Neural cell (in vitro differentiated cells): ENCODE data around the gene CLCN4. TPM values are rescaled to one million over a fixed set of nuclear protein-coding genes. Genes with fewer than 3 reads are reported as not detected.

Experiments used
- H2AFZ ChIP-seq: fragments of 200-600, 300-800 bp; sonication (generic), shearing (Covaris generic); 2 replicates; pipeline ENCODE4 v1.6.0; 2014; ENCODE audit warnings: low read depth, mild to moderate bottlenecking, antibody characterized with exemption, low read length, moderate library complexity
- H3F3A ChIP-seq: fragments of 200-600 bp; shearing (Covaris generic); 2 replicates; pipeline ENCODE4 v1.6.1; 2016; ENCODE audit warnings: mild to moderate bottlenecking, moderate library complexity, mixed read lengths, antibody characterized with exemption, low read length; ENCODE audit not compliant: insufficient read depth, poor library complexity, severe bottlenecking
- H3K27ac ChIP-seq: fragments of 200-600, 300-800 bp; sonication (generic), shearing (Covaris generic); 2 replicates; pipeline ENCODE4 v1.5.1; 2014; ENCODE audit warnings: mild to moderate bottlenecking, low read length, moderate library complexity
- H3K27me3 ChIP-seq: fragments of 300-800, 200-600 bp; sonication (generic), shearing (Covaris generic); 2 replicates; pipeline ENCODE4 v1.6.0; 2014; ENCODE audit warnings: mild to moderate bottlenecking, low read depth, low read length, moderate library complexity; ENCODE audit not compliant: insufficient read depth
- H3K36me3 ChIP-seq: fragments of 300-800, 200-600 bp; sonication (generic), shearing (Covaris generic); 2 replicates; pipeline ENCODE4 v1.5.1; 2014; ENCODE audit warnings: mild to moderate bottlenecking, antibody characterized with exemption, low read length, moderate library complexity; ENCODE audit not compliant: insufficient read depth
- H3K4me2 ChIP-seq: fragments of 300-800, 200-600 bp; sonication (generic), shearing (Covaris generic); 2 replicates; pipeline ENCODE4 v1.6.0; 2014; ENCODE audit warnings: mild to moderate bottlenecking, low read length
- H3K4me3 ChIP-seq: fragments of 300-800, 200-600 bp; sonication (generic), shearing (Covaris generic); 2 replicates; pipeline ENCODE4 v1.5.1; 2014; ENCODE audit warnings: mild to moderate bottlenecking, low read length, moderate library complexity
- H3K79me2 ChIP-seq: fragments of 200-600 bp; shearing (Covaris generic); replicated peaks from 2 replicates; pipeline ENCODE4 v1.6.0; 2014; ENCODE audit warnings: mild to moderate bottlenecking, low read length, moderate library complexity; ENCODE audit not compliant: insufficient read depth
- H3K9ac ChIP-seq: fragments of 300-800, 200-600 bp; sonication (generic), shearing (Covaris generic); 2 replicates; pipeline ENCODE4 v1.6.1; 2016; ENCODE audit warnings: mild to moderate bottlenecking, low read length, mixed read lengths
- H3K9me2 ChIP-seq: fragments of 200-600 bp; shearing (Covaris generic); 2 replicates; pipeline ENCODE4 v1.6.1; 2016; ENCODE audit warnings: mild to moderate bottlenecking, low read length, mixed read lengths; ENCODE audit not compliant: insufficient read depth
- H3K9me3 ChIP-seq: fragments of 200-600, 300-800 bp; sonication (generic), shearing (Covaris generic); 2 replicates; pipeline ENCODE4 v1.6.1; 2016; ENCODE audit warnings: mild to moderate bottlenecking, mixed run types, low read length, moderate library complexity, mixed read lengths
- H4K20me1 ChIP-seq: fragments of 200-600 bp; shearing (Covaris generic); 2 replicates; pipeline ENCODE4 v1.6.1; 2016; ENCODE audit warnings: mild to moderate bottlenecking, mixed run types; ENCODE audit not compliant: insufficient read depth
- EP300 ChIP-seq: fragments of 450-650 bp; conservative IDR thresholded peaks from 2 replicates; pipeline ENCODE4 v1.6.1; 2014; ENCODE audit warnings: antibody characterized with exemption, mild to moderate bottlenecking, moderate library complexity; ENCODE audit not compliant: poor library complexity, severe bottlenecking
- EZH2 ChIP-seq: fragments of 200-600, 300-800 bp; shearing (Covaris generic), sonication (generic); IDR thresholded peaks from 2 replicates; pipeline ENCODE4 v1.6.1; 2014; ENCODE audit warnings: antibody characterized with exemption, low read length, borderline replicate concordance, mild to moderate bottlenecking; ENCODE audit not compliant: insufficient read depth, poor library complexity, severe bottlenecking
- MXI1 ChIP-seq: fragments of 450-650 bp; conservative IDR thresholded peaks from 2 replicates; pipeline ENCODE4 v1.6.1; 2014; ENCODE audit warnings: antibody characterized with exemption, mild to moderate bottlenecking; ENCODE audit not compliant: poor library complexity, severe bottlenecking
- POLR2AphosphoS5 ChIP-seq: IDR thresholded peaks from 2 replicates; pipeline ENCODE4 v1.6.1; 2012
- RAD21 ChIP-seq: fragments of 450-650 bp; conservative IDR thresholded peaks from 2 replicates; pipeline ENCODE4 v1.6.1; 2014; ENCODE audit warnings: antibody characterized with exemption, mild to moderate bottlenecking, moderate library complexity
- SMC3 ChIP-seq: fragments of 450-650 bp; conservative IDR thresholded peaks from 2 replicates; pipeline ENCODE4 v1.6.1; 2014; ENCODE audit warnings: antibody characterized with exemption, mild to moderate bottlenecking, moderate library complexity; ENCODE audit not compliant: poor library complexity
- TAF1 ChIP-seq: IDR thresholded peaks from 2 replicates; pipeline ENCODE4 v1.6.1; 2012; ENCODE audit warnings: low read depth
- polyA plus RNA-seq: library from polyadenylated mRNA; depleted of rRNA; stranded (reverse); fragments of >200 nt; gene quantifications from 2 replicates; pipeline ENCODE4 v1.2.3, GENCODE V29; 2014
- TF ChIP-seq, protein P1 (sequence below): IDR thresholded peaks from 2 replicates; pipeline ENCODE4 v1.6.1; 2012; ENCODE audit warnings: borderline replicate concordance
- TF ChIP-seq, protein P2 (sequence below): fragments of 450-650 bp; IDR thresholded peaks from 2 replicates; pipeline ENCODE4 v1.5.1; 2014; ENCODE audit warnings: antibody characterized with exemption, mild to moderate bottlenecking, moderate library complexity; ENCODE audit not compliant: poor library complexity, severe bottlenecking

CLCN4 gene
- polyA plus RNA-seq, 1 donor from 2014 or later = 21.4 TPM

- no peaks in the 10 kb centered on the region for H3K27me3 ChIP-seq
- H3F3A ChIP-seq = no peaks in the 10 kb centered on the region
- no peak overlapping the region for H3K9ac ChIP-seq
- H4K20me1 ChIP-seq = no peaks in the 10 kb centered on the region
- no peaks in the 10 kb centered on the region for H3K9me2 ChIP-seq
- no peak overlapping the region for H3K4me2 ChIP-seq
- H3K36me3 ChIP-seq = no peaks in the 10 kb centered on the region
- H3K79me2 ChIP-seq = no peaks in the 10 kb centered on the region
- TF ChIP-seq TAF1 (no peak), SMC3 (no peak), POLR2AphosphoS5 (no peak), EZH2 (no peak), MXI1 (no peak), EP300 (no peak), RAD21 (no peak)
- TF ChIP-seq, protein P1, sequence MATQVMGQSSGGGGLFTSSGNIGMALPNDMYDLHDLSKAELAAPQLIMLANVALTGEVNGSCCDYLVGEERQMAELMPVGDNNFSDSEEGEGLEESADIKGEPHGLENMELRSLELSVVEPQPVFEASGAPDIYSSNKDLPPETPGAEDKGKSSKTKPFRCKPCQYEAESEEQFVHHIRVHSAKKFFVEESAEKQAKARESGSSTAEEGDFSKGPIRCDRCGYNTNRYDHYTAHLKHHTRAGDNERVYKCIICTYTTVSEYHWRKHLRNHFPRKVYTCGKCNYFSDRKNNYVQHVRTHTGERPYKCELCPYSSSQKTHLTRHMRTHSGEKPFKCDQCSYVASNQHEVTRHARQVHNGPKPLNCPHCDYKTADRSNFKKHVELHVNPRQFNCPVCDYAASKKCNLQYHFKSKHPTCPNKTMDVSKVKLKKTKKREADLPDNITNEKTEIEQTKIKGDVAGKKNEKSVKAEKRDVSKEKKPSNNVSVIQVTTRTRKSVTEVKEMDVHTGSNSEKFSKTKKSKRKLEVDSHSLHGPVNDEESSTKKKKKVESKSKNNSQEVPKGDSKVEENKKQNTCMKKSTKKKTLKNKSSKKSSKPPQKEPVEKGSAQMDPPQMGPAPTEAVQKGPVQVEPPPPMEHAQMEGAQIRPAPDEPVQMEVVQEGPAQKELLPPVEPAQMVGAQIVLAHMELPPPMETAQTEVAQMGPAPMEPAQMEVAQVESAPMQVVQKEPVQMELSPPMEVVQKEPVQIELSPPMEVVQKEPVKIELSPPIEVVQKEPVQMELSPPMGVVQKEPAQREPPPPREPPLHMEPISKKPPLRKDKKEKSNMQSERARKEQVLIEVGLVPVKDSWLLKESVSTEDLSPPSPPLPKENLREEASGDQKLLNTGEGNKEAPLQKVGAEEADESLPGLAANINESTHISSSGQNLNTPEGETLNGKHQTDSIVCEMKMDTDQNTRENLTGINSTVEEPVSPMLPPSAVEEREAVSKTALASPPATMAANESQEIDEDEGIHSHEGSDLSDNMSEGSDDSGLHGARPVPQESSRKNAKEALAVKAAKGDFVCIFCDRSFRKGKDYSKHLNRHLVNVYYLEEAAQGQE = no peak
- TF ChIP-seq, protein P2, sequence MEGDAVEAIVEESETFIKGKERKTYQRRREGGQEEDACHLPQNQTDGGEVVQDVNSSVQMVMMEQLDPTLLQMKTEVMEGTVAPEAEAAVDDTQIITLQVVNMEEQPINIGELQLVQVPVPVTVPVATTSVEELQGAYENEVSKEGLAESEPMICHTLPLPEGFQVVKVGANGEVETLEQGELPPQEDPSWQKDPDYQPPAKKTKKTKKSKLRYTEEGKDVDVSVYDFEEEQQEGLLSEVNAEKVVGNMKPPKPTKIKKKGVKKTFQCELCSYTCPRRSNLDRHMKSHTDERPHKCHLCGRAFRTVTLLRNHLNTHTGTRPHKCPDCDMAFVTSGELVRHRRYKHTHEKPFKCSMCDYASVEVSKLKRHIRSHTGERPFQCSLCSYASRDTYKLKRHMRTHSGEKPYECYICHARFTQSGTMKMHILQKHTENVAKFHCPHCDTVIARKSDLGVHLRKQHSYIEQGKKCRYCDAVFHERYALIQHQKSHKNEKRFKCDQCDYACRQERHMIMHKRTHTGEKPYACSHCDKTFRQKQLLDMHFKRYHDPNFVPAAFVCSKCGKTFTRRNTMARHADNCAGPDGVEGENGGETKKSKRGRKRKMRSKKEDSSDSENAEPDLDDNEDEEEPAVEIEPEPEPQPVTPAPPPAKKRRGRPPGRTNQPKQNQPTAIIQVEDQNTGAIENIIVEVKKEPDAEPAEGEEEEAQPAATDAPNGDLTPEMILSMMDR = no peak
- no peak overlapping the region for H3K27ac ChIP-seq
- no peak overlapping the region for H2AFZ ChIP-seq
- H3K9me3 ChIP-seq = no peaks in the 10 kb centered on the region
- no peak overlapping the region for H3K4me3 ChIP-seq
Measured at GRCh38 chrX:10184411-10184810, 27.6 kb downstream of the CLCN4 start.

DNA sequence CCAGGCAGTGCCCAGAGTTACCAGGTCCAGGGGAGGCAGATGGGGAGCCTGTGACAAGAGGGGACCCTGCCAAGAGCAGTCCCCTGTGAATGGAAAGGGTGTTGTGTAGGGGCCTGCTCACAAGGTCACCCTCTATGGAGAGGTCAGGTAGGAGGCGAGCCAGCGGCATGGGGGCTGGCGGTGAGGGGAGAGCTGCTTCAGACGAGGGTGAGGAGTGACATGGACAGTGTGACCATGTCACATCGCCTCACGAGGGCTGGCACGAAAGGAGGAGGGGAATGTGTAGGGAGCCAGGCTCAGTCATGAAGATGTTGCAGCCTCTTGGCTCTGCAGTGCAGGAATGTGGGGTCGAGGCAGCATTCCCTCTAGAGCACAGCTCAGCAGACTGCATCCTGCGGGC lies 29.6 kb downstream of the CLCN4 start:
- no peak overlapping the region for H3K4me3 ChIP-seq
- H4K20me1 ChIP-seq = no peaks in the 10 kb centered on the region
- H3K27ac ChIP-seq = no peak overlapping the region
- H3K36me3 ChIP-seq = no peaks in the 10 kb centered on the region
- no peak overlapping the region for H3K9ac ChIP-seq
- no peaks in the 10 kb centered on the region for H3F3A ChIP-seq
- no peaks in the 10 kb centered on the region for H3K9me2 ChIP-seq
- H3K27me3 ChIP-seq = no peaks in the 10 kb centered on the region
- TF ChIP-seq EZH2 = no peak
- no peak for TF ChIP-seq TAF1
- TF ChIP-seq SMC3 = no peak
- TF ChIP-seq MXI1 = no peak
- TF ChIP-seq EP300 = no peak
- no peak for TF ChIP-seq RAD21
- TF ChIP-seq, protein P1 = no peak
- no peak overlapping the region for H3K4me2 ChIP-seq
- H3K79me2 ChIP-seq = no peaks in the 10 kb centered on the region
- H3K9me3 ChIP-seq = no peaks in the 10 kb centered on the region
- H2AFZ ChIP-seq = no peak overlapping the region
